ENCODE results near the gene A1BG.

A1BG gene

DNA sequence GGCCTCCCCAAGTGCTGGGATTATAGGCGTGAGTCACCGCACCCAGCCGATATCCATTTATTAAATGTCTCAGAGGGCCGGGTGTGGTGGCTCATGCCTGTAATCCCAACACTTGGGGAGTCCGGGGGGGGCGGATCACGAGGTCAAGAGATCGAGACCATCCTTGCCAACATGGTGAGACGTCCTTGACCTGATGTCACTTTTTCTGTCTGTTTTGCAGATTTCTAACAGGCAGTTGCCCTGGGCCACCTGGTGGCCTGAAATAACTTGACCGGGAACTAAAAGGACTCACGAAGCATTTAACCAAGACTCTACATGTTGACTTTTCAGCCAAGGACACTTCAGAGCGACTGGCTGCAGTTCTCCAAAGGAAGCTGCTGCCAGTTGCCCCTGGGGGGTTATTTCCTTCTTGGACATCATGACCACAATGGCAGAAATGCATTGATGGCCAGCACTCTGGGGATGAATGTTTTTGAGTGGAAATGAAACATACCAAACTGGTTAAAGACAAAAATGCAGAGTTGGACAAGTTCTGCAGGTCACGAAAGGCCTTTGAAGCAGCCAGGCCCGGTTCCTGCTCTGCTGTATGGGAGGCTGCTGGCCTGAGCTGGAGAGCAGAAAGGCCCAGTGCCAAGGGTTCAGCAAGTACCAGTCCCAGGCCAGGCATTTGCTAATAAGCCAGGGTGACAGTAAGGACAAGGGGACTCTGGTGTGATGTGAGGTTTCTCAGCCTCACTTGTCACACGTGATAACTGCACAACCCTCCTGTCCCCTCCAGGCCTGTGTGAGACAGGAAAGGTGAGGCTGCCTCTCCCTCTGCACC, 19.2 kb upstream of the A1BG start:
- H3K27ac ChIP-seq, result peak overlapping the region; percentile 21
- TF ChIP-seq, protein P1, sequence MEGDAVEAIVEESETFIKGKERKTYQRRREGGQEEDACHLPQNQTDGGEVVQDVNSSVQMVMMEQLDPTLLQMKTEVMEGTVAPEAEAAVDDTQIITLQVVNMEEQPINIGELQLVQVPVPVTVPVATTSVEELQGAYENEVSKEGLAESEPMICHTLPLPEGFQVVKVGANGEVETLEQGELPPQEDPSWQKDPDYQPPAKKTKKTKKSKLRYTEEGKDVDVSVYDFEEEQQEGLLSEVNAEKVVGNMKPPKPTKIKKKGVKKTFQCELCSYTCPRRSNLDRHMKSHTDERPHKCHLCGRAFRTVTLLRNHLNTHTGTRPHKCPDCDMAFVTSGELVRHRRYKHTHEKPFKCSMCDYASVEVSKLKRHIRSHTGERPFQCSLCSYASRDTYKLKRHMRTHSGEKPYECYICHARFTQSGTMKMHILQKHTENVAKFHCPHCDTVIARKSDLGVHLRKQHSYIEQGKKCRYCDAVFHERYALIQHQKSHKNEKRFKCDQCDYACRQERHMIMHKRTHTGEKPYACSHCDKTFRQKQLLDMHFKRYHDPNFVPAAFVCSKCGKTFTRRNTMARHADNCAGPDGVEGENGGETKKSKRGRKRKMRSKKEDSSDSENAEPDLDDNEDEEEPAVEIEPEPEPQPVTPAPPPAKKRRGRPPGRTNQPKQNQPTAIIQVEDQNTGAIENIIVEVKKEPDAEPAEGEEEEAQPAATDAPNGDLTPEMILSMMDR (conservative IDR thresholded peaks at IDR 0.05), result peak; percentile 58

DNA sequence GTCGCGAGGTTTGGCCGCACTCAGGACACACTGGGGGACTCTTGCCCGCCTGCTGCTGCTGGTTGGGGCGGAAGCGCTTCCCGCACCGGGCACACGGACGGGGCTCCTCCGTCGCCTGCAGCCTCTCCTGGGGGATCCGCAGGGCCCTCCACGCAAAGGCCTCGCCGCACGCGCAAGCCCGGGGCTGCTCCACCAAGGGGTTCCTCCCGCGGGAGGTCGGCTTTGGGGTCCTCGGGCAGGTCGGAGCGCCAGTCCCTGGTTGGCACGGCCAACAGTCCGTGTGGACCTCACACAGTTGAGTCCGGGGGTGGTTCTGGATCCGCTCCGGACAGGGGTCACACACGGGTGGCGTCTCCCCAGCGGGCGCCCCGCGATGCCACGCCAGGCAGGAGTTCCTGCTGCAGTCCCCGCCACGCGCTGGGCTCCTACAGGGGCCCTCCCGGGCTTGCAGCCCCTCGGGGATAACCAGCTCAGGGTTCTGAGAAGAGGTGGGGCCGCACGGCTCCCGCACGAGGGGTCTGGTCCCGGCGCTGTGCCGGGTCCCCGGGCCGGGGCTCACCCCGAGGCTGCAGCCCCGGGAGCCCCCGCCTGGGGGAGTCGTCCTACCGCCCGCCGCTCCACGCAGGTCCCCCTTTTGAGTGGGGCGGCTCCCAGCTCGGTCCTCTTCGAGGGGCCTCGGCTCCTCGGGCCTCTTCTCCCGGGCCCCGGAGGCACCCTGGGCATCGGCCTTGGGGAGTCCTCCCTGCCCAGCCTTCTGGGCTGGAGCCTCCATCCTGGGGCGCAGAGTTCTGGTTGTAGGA, 15.5 kb upstream of the A1BG start:
- TF ChIP-seq, protein P1 (conservative IDR thresholded peaks at IDR 0.05), result no peak
- no peak overlapping the region for H3K27ac ChIP-seq

DNA sequence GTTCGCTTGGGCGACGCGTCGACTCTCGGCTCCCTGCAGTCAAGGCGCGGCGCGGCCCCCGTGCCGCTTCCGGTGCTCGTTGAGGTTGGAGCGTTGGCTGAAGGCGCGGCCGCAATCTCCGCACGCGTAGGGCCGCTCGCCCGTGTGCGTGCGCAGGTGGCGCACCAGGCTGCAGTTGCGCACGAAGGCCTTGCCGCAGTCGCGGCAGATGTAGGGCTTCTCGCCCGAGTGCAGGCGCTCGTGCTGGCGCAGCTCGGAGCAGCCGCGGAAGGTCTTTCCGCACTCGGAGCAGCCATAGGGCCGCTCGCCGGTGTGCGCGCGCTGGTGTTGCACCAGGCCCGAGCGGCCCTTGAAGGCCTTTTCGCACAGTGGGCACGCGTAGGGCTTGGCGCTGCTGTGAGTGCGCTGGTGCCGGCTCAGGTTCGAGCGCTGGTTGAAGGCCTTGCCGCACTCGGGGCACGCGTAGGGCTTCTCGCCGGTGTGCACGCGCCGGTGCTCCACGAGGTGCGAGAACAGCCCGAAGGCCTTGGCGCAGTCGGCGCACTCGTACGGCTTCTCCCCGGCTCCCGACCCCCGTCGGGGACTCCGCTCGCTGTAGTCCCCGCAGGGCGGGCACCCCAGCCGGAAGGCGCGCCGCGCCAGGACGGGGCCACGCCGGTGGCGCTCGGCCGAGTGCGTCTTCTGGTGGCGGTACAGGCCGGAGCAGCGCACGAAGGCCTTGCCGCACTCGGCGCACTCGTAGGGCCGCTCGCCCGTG, 14.6 kb upstream of the A1BG start:
- no peak overlapping the region for H3K27ac ChIP-seq
- TF ChIP-seq, protein P1 (conservative IDR thresholded peaks at IDR 0.05), result no peak

DNA sequence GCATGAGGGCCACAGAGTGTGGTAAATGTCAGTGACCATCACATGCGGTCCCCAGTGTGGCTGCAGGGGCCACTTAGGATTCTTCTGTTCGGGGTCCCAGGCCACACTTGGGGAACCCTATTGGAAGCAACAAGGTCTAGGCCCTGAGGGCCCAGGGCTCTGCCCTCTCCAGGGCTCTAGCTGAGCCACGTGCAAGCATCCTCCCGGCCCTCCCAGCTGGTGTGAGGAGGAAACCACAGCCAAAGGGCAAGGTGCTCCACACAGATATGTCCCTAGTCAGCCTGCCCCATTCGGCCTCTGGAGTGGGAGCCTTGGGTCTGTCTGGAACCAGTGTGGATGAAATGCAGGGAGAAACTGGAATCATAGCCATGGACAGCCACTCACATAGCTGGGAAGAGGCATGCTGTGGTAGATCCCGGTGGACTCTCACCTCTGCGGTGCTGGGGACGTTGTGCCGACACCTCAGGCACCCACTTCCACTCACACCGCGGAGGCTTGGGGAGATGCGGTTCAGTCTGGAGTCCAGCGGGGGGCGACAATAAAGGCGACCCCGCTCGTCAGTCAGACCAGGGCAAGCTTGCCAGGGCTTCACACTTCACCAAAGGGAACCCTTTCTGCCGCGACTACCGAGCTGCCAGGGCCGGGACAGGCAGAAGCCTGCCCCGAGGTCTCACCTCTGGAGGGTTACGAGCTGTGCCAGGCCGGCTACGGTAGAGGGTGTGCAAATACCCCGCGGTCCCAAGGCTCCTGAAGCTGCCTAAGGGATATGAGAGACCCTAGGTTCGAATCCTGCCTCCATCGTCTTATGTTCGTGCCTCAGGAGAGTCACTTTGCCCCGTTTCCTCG, 13.5 kb upstream of the A1BG start:
- TF ChIP-seq, protein P1 (conservative IDR thresholded peaks at IDR 0.05), result no peak
- no peak overlapping the region for H3K27ac ChIP-seq

DNA sequence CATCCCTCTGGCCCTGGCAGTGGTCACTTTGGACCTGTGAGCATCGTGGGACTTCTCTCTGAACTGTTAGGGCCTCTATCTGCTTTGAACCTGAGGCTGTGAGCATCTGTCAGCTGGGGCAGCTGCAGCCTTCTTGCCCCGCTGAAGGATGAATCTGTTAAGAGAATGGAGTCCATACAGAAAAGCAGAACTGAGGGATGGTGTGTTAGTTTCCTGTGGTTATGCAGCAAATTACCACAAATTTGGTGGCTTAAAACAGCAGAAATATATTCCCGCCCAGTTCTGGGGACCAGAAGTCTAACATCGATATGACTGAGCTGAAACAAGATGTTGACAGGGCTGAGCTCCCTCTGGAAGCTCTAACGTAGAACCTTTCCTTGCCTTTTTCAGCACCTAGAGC, 10.9 kb upstream of the A1BG start:
- no peak overlapping the region for H3K27ac ChIP-seq
- TF ChIP-seq, protein P1 (conservative IDR thresholded peaks at IDR 0.05), result no peak

DNA sequence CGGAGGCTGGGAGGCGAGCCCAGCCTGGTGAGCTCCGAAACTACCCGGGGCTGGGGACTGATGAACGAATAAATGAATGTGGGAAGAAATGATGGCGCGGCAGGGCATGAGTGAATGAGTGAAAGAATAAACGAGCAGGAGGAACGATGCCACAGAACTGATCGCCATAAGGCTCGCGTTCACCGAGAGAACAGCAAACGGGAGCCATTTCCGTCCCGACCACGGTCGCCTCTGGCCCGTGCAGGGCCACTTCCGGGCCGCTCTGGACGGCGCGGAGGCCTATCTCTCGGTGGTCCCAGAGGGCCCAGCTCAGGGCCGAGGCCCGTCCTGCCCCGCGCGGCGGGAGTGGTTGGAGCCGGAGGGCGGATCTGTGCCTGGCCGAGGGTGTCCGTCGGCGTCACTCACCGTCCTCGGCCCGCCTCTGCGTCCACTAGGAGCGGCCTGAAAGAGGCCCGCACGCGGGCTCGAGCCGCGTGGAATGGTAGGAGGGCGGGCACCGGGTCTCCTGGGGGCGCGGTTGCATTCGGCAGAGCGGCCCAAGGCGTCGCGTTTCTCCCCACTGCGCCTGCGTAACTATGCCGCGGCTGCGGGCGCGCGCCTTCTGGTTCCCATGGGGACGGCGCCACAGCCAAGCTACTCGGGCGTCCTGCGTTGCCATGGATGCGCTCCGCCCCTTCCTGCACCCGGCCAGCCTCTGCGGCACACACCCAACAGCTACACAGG, 9.1 kb upstream of the A1BG start, which contains the start of gene ZNF497:
TSS of gene ZNF497 (minus strand) at position 480 of the 723 bp plus-strand sequence. CDS start 5,116 bp downstream, outside the sequence.
- peak within 1 kb of the TSS; percentile 99 for H3K27ac ChIP-seq
- TF ChIP-seq, protein P1 (conservative IDR thresholded peaks at IDR 0.05), result no peak
